Measurements from ENCODE around the gene NPAS2. TPM values are rescaled to one million over a fixed set of nuclear protein-coding genes. Genes with fewer than 3 reads are reported as not detected.

NPAS2 gene
- total RNA-seq, 1 experiment from 2014 or later, result 142 TPM

GRCh38 chr2:100831158-100831750 lies 11.3 kb downstream of the NPAS2 start:
- H3K36me3 Mint-ChIP-seq (ENCODE audit: insufficient read depth, unreplicated experiment), result peaks cover 31% of the 10 kb centered on the region
- BruUV-seq (replicated peaks), result no TSS peak
- DNase-seq, result no peak
- H3K9me3 Mint-ChIP-seq (ENCODE audit: low read depth, unreplicated experiment), result no peaks in the 10 kb centered on the region
- H3K27me3 Mint-ChIP-seq (ENCODE audit: unreplicated experiment), result no peaks in the 10 kb centered on the region
- intact Hi-C loops (cut with micrococcal nuclease; ENCODE audit: unreplicated experiment), result no loop called here
- CTCF ChIA-PET, result no interaction called here
- H3K4me1 Mint-ChIP-seq (ENCODE audit: low read depth, unreplicated experiment), result peaks cover 33% of the 10 kb centered on the region
- TF ChIP-seq, protein P1, sequence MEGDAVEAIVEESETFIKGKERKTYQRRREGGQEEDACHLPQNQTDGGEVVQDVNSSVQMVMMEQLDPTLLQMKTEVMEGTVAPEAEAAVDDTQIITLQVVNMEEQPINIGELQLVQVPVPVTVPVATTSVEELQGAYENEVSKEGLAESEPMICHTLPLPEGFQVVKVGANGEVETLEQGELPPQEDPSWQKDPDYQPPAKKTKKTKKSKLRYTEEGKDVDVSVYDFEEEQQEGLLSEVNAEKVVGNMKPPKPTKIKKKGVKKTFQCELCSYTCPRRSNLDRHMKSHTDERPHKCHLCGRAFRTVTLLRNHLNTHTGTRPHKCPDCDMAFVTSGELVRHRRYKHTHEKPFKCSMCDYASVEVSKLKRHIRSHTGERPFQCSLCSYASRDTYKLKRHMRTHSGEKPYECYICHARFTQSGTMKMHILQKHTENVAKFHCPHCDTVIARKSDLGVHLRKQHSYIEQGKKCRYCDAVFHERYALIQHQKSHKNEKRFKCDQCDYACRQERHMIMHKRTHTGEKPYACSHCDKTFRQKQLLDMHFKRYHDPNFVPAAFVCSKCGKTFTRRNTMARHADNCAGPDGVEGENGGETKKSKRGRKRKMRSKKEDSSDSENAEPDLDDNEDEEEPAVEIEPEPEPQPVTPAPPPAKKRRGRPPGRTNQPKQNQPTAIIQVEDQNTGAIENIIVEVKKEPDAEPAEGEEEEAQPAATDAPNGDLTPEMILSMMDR (IDR thresholded peaks at IDR 0.05; ENCODE audit: unreplicated experiment), result no peak
- H3K27ac Mint-ChIP-seq (ENCODE audit: unreplicated experiment), result no peak overlapping the region
- H3K4me3 Mint-ChIP-seq (ENCODE audit: low read depth, unreplicated experiment), result no peak overlapping the region

DNA sequence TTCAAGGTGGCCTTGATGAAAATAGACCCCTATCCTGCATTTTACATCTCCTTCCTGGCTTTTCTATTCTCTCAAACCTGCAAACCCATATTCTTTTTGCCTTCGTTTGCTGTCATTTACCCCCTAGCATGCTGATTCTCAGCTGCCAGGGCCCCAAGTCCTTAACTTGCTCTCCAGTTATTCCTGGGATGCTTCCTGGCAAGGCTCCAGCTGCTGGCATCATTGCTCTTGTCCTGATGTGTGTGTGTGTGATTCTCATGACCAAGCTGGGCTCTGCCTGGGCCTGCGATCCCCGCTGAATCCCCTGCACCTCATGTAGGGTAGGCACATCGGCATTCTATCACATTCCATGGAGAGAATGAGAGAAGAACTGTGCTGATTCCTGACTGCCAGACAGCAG lies 11.9 kb downstream of the NPAS2 start:
- H3K4me3 Mint-ChIP-seq (ENCODE audit: low read depth, unreplicated experiment), result no peak overlapping the region
- DNase-seq, result no peak

GRCh38 chr2:100832885-100833284 lies 12.9 kb downstream of the NPAS2 start:
- Mint-ChIP-seq H3K4me3 (ENCODE audit: low read depth, unreplicated experiment) (no peak overlapping the region), H3K27ac (ENCODE audit: unreplicated experiment) (peak overlapping the region; percentile 36), H3K27me3 (ENCODE audit: unreplicated experiment) (no peaks in the 10 kb centered on the region), H3K9me3 (ENCODE audit: low read depth, unreplicated experiment) (no peaks in the 10 kb centered on the region), H3K4me1 (ENCODE audit: low read depth, unreplicated experiment) (peaks cover 25% of the 10 kb centered on the region), H3K36me3 (ENCODE audit: insufficient read depth, unreplicated experiment) (peaks cover 39% of the 10 kb centered on the region)
- no peak for DNase-seq
- BruUV-seq (replicated peaks), result no TSS peak
- TF ChIP-seq, protein P1 (IDR thresholded peaks at IDR 0.05; ENCODE audit: unreplicated experiment), result no peak
- intact Hi-C loops (cut with micrococcal nuclease; ENCODE audit: unreplicated experiment), result no loop called here
- CTCF ChIA-PET, result no interaction called here

More for the DNA sequence above, 11.9 kb downstream of the NPAS2 start:
- CTCF ChIA-PET, result interaction anchor here (0.7 kb wide), 1 partner anchor 146 kb away, joined by 3 read pairs; no protein-coding TSS in a partner anchor
- intact Hi-C loops (cut with micrococcal nuclease; ENCODE audit: unreplicated experiment), result no loop called here
- peaks cover 33% of the 10 kb centered on the region for H3K4me1 Mint-ChIP-seq (ENCODE audit: low read depth, unreplicated experiment)
- BruUV-seq (replicated peaks), result no TSS peak
- TF ChIP-seq, protein P1 (IDR thresholded peaks at IDR 0.05; ENCODE audit: unreplicated experiment), result no peak
- H3K36me3 Mint-ChIP-seq (ENCODE audit: insufficient read depth, unreplicated experiment), result peaks cover 33% of the 10 kb centered on the region
- no peaks in the 10 kb centered on the region for H3K9me3 Mint-ChIP-seq (ENCODE audit: low read depth, unreplicated experiment)
- H3K27ac Mint-ChIP-seq (ENCODE audit: unreplicated experiment), result no peak overlapping the region
- H3K27me3 Mint-ChIP-seq (ENCODE audit: unreplicated experiment), result no peaks in the 10 kb centered on the region

GRCh38 chr2:100833331-100833730 lies 13.4 kb downstream of the NPAS2 start:
- H3K27ac Mint-ChIP-seq (ENCODE audit: unreplicated experiment), result no peak overlapping the region
- no peaks in the 10 kb centered on the region for H3K9me3 Mint-ChIP-seq (ENCODE audit: low read depth, unreplicated experiment)
- H3K4me3 Mint-ChIP-seq (ENCODE audit: low read depth, unreplicated experiment), result no peak overlapping the region
- CTCF ChIA-PET, result no interaction called here
- no peak for DNase-seq
- H3K27me3 Mint-ChIP-seq (ENCODE audit: unreplicated experiment), result no peaks in the 10 kb centered on the region
- peaks cover 25% of the 10 kb centered on the region for H3K4me1 Mint-ChIP-seq (ENCODE audit: low read depth, unreplicated experiment)
- TF ChIP-seq, protein P1 (IDR thresholded peaks at IDR 0.05; ENCODE audit: unreplicated experiment), result no peak
- intact Hi-C loops (cut with micrococcal nuclease; ENCODE audit: unreplicated experiment), result no loop called here
- H3K36me3 Mint-ChIP-seq (ENCODE audit: insufficient read depth, unreplicated experiment), result peaks cover 39% of the 10 kb centered on the region
- no TSS peak for BruUV-seq (replicated peaks)
